ENCODE measurements around the gene ZNF429. TPM values are rescaled to one million over a fixed set of nuclear protein-coding genes. Genes with fewer than 3 reads are reported as not detected.

ZNF429 gene
- 21.3 TPM for total RNA-seq
- polyA plus RNA-seq (ENCODE audit: insufficient read depth, low read depth, low replicate concordance): 8.3 TPM
- long read RNA-seq, donor 1, partial matches to known transcripts: 10 of 11 reads
- long read RNA-seq, donor 1, other reads (novel, unspliced or antisense): 0 of 11 reads
- long read RNA-seq, donor 2, partial matches to known transcripts: 0 of 3 reads
- long read RNA-seq, donor 2, other reads (novel, unspliced or antisense): 0 of 3 reads
- long read RNA-seq, donor 3, transcript ZNF429-201 (4 exons, 2,233 nt): major isoform, 5 of 17 reads
- long read RNA-seq, donor 3, partial matches to known transcripts: 12 of 17 reads
- long read RNA-seq, donor 3, other reads (novel, unspliced or antisense): 0 of 17 reads
- long read RNA-seq, donor 4, partial matches to known transcripts: 0 of 3 reads
- long read RNA-seq, donor 4, other reads (novel, unspliced or antisense): 0 of 3 reads
- long read RNA-seq, donor 5: 0 reads
- long read RNA-seq, donor 6, partial matches to known transcripts: 13 of 13 reads
- long read RNA-seq, donor 6, other reads (novel, unspliced or antisense): 0 of 13 reads
- long read RNA-seq, donor 7, transcript ZNF429-201 (4 exons, 2,233 nt): major isoform, 5 of 19 reads
- long read RNA-seq, donor 7, partial matches to known transcripts: 8 of 19 reads
- long read RNA-seq, donor 7, other reads (novel, unspliced or antisense): 6 of 19 reads
- long read RNA-seq, donor 8, partial matches to known transcripts: 0 of 3 reads
- long read RNA-seq, donor 8, other reads (novel, unspliced or antisense): 0 of 3 reads
- long read RNA-seq, donor 9: 0 reads
- long read RNA-seq, donor 10, transcript ZNF429-201 (4 exons, 2,233 nt): major isoform, 5 of 5 reads
- long read RNA-seq, donor 10, partial matches to known transcripts: 0 of 5 reads
- long read RNA-seq, donor 10, other reads (novel, unspliced or antisense): 0 of 5 reads

GRCh38 chr19:21505459-21506451, at the start of gene ZNF429:
Gene ZNF429 (plus strand): TSS chr19:21505602. CDS start chr19:21505772, 170 bp downstream.
- TF ChIP-seq, protein P1, sequence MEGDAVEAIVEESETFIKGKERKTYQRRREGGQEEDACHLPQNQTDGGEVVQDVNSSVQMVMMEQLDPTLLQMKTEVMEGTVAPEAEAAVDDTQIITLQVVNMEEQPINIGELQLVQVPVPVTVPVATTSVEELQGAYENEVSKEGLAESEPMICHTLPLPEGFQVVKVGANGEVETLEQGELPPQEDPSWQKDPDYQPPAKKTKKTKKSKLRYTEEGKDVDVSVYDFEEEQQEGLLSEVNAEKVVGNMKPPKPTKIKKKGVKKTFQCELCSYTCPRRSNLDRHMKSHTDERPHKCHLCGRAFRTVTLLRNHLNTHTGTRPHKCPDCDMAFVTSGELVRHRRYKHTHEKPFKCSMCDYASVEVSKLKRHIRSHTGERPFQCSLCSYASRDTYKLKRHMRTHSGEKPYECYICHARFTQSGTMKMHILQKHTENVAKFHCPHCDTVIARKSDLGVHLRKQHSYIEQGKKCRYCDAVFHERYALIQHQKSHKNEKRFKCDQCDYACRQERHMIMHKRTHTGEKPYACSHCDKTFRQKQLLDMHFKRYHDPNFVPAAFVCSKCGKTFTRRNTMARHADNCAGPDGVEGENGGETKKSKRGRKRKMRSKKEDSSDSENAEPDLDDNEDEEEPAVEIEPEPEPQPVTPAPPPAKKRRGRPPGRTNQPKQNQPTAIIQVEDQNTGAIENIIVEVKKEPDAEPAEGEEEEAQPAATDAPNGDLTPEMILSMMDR (IDR thresholded peaks at IDR 0.05; ENCODE audit: borderline replicate concordance, extremely low read depth, insufficient read depth): no peak
- Histone ChIP-seq H3K27ac (ENCODE audit: low read depth in 2 of 2, low read length in 2 of 2) (peak within 1 kb of the TSS; percentile 93 to 96), H3K27me3 (ENCODE audit: control insufficient read depth, insufficient read depth, low read length) (no peaks in the 10 kb centered on the region), H3K9me3 (ENCODE audit: control insufficient read depth in 2 of 3, insufficient read depth in 1 of 3, low read length in 3 of 3) (no peaks in the 10 kb centered on the region), H3K4me1 (ENCODE audit: control insufficient read depth in 2 of 3, insufficient read depth in 2 of 3, low read depth in 1 of 3, low read length in 3 of 3) (peaks cover 2 to 7% (median 3%) of the 10 kb centered on the region in 3 donors), H3K36me3 (ENCODE audit: control insufficient read depth in 2 of 3, insufficient read depth in 3 of 3, low read length in 3 of 3) (no peaks in the 10 kb centered on the region), H3K9ac (ENCODE audit: low read length in 3 of 3) (peak within 1 kb of the TSS; percentile 74 to 95 (median 93)), H3K4me3 (ENCODE audit: low read length in 3 of 3) (peak within 1 kb of the TSS; percentile 93 to 97 (median 94))
- intact Hi-C loops (cut with DNase I): no loop called here
- DNase-seq (peak; percentile 95 to 98 (median 96)), FAIRE-seq (peak; percentile 83)

- H3K27me3 ChIP-seq (ENCODE audit: control insufficient read depth, insufficient read depth, low read length): no peaks in the 10 kb centered on the region
Measured at GRCh38 chr19:21460686-21461085, 44.7 kb upstream of the ZNF429 start.

DNA sequence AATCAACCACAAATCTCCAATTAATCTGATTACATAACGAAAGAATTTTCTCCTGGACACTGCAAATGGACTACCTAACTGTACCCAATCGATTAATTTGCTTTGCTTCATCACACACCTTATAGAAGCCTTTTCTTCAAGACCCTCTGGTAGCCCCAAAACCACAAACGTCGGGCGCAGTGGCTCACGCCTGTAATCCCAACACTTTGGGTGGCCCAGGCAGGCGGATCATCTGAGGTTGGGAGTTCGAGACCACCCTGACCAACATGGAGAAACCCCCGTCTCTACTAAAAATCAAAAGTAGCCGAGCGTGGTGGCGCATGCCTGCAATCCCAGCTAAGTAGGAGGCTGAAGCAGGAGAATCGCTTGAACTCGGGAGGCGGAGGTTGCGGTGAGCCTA, 42.9 kb upstream of the ZNF429 start:
- Histone ChIP-seq H3K9me3 (ENCODE audit: control insufficient read depth in 2 of 3, insufficient read depth in 1 of 3, low read length in 3 of 3) (peaks cover 0 to 2% (median 0%) of the 10 kb centered on the region in 3 donors), H3K27me3 (ENCODE audit: control insufficient read depth, insufficient read depth, low read length) (no peaks in the 10 kb centered on the region), H3K4me1 (ENCODE audit: control insufficient read depth in 2 of 3, insufficient read depth in 2 of 3, low read depth in 1 of 3, low read length in 3 of 3) (no peaks in the 10 kb centered on the region), H3K4me3 (ENCODE audit: low read length in 3 of 3) (no peak overlapping the region), H3K27ac (ENCODE audit: low read depth in 2 of 2, low read length in 2 of 2) (no peak overlapping the region), H3K9ac (ENCODE audit: low read length in 3 of 3) (no peak overlapping the region), H3K36me3 (ENCODE audit: control insufficient read depth in 2 of 3, insufficient read depth in 3 of 3, low read length in 3 of 3) (no peaks in the 10 kb centered on the region)
- DNase-seq (no peak), FAIRE-seq (no peak)
- TF ChIP-seq, protein P1 (IDR thresholded peaks at IDR 0.05; ENCODE audit: borderline replicate concordance, extremely low read depth, insufficient read depth): no peak
- intact Hi-C loops (cut with DNase I): no loop called here

More at GRCh38 chr19:21460686-21461085, 44.7 kb upstream of the ZNF429 start:
- TF ChIP-seq, protein P1 (IDR thresholded peaks at IDR 0.05; ENCODE audit: borderline replicate concordance, extremely low read depth, insufficient read depth): no peak
- H3K4me3 ChIP-seq (ENCODE audit: low read length in 3 of 3): no peak overlapping the region
- H3K4me1 ChIP-seq (ENCODE audit: control insufficient read depth in 2 of 3, insufficient read depth in 2 of 3, low read depth in 1 of 3, low read length in 3 of 3): no peaks in the 10 kb centered on the region
- no peak overlapping the region for H3K9ac ChIP-seq (ENCODE audit: low read length in 3 of 3)
- DNase-seq (no peak), FAIRE-seq (no peak)
- H3K9me3 ChIP-seq (ENCODE audit: control insufficient read depth in 2 of 3, insufficient read depth in 1 of 3, low read length in 3 of 3): peaks cover 0 to 2% (median 0%) of the 10 kb centered on the region in 3 donors
- H3K27ac ChIP-seq (ENCODE audit: low read depth in 2 of 2, low read length in 2 of 2): no peak overlapping the region
- intact Hi-C loops (cut with DNase I): no loop called here
- H3K36me3 ChIP-seq (ENCODE audit: control insufficient read depth in 2 of 3, insufficient read depth in 3 of 3, low read length in 3 of 3): no peaks in the 10 kb centered on the region

Data from kidney (tissue), 22 donors.